PFSK-1 (cell line): ENCODE data around the gene RORB. TPM values are rescaled to one million over a fixed set of nuclear protein-coding genes. Genes with fewer than 3 reads are reported as not detected.

Source experiments
- FOXP2 ChIP-seq: optimal IDR thresholded peaks from 2 replicates; pipeline ENCODE3; 2011; ENCODE audit warnings: borderline replicate concordance, control low read depth, inconsistent platforms; ENCODE audit not compliant: insufficient read depth; ENCODE audit errors: extremely low read length, extremely low read depth
- POLR2AphosphoS5 ChIP-seq: IDR thresholded peaks from 2 replicates; pipeline ENCODE4 v1.6.1; 2012; ENCODE audit warnings: low read depth, mild to moderate bottlenecking, control low read depth, low read length, moderate library complexity
- REST ChIP-seq, 2 experiments: IDR thresholded peaks; 2 replicates each; pipeline versions ENCODE4 v1.6.1 to v1.8.0; 2011 to 2012; ENCODE audit warnings: low read depth in 2 of 2, low read length in 2 of 2, control low read depth in 1 of 2, inconsistent platforms in 1 of 2, mild to moderate bottlenecking in 1 of 2, moderate library complexity in 1 of 2; ENCODE audit not compliant: insufficient read depth in 1 of 2
- SIN3A ChIP-seq: IDR thresholded peaks from 2 replicates; pipeline ENCODE4 v1.6.1; 2012; ENCODE audit warnings: mild to moderate bottlenecking, low read length, moderate library complexity, borderline replicate concordance; ENCODE audit not compliant: insufficient read depth
- TAF1 ChIP-seq: IDR thresholded peaks from 2 replicates; pipeline ENCODE4 v1.6.1; 2012; ENCODE audit warnings: low read length, control low read depth, borderline replicate concordance; ENCODE audit not compliant: insufficient read depth
- polyA plus RNA-seq: library from polyadenylated mRNA; unstranded; fragments of >200 nt; gene quantifications from one replicate; pipeline ENCODE4 v1.2.1, GENCODE V29; 2012; ENCODE audit warnings: low read depth, missing spikeins; ENCODE audit not compliant: insufficient read length

Gene RORB
- not detected for polyA plus RNA-seq

GRCh38 chr9:74496819-74497747 lies at the start of gene RORB:
Gene RORB (plus strand): TSS chr9:74497335. CDS start chr9:74497977, 642 bp downstream.
- no peak for TF ChIP-seq SIN3A
- TF ChIP-seq POLR2AphosphoS5, result no peak
- TF ChIP-seq REST (IDR thresholded peaks at IDR 0.05; ENCODE audit: insufficient read depth in 1 of 2, low read depth in 2 of 2, low read length in 2 of 2), result no peak
- TF ChIP-seq TAF1, result no peak
- no peak for TF ChIP-seq FOXP2

- TF ChIP-seq REST (IDR thresholded peaks at IDR 0.05; ENCODE audit: insufficient read depth in 1 of 2, low read depth in 2 of 2, low read length in 2 of 2), result no peak
- TF ChIP-seq FOXP2, result no peak
- no peak for TF ChIP-seq SIN3A
- no peak for TF ChIP-seq TAF1
- no peak for TF ChIP-seq POLR2AphosphoS5
Measured at GRCh38 chr9:74447451-74448193, 49.5 kb upstream of the RORB start.

- no peak for TF ChIP-seq FOXP2
Measured at GRCh38 chr9:74449060-74449459, 48.1 kb upstream of the RORB start.

- TF ChIP-seq FOXP2, result no peak
- TF ChIP-seq TAF1, result no peak
Measured at GRCh38 chr9:74458832-74459231, 38.3 kb upstream of the RORB start.

- TF ChIP-seq POLR2AphosphoS5, result no peak
- no peak for TF ChIP-seq FOXP2
- TF ChIP-seq REST (IDR thresholded peaks at IDR 0.05; ENCODE audit: insufficient read depth in 1 of 2, low read depth in 2 of 2, low read length in 2 of 2), result no peak
- TF ChIP-seq TAF1, result no peak
- no peak for TF ChIP-seq SIN3A
Measured at GRCh38 chr9:74463825-74464224, 33.3 kb upstream of the RORB start.

GRCh38 chr9:74478606-74479005 lies 18.5 kb upstream of the RORB start:
- TF ChIP-seq REST (IDR thresholded peaks at IDR 0.05; ENCODE audit: insufficient read depth in 1 of 2, low read depth in 2 of 2, low read length in 2 of 2) (no peak), SIN3A (no peak)
